ENCODE results near the gene PKN2.

PKN2 gene

DNA sequence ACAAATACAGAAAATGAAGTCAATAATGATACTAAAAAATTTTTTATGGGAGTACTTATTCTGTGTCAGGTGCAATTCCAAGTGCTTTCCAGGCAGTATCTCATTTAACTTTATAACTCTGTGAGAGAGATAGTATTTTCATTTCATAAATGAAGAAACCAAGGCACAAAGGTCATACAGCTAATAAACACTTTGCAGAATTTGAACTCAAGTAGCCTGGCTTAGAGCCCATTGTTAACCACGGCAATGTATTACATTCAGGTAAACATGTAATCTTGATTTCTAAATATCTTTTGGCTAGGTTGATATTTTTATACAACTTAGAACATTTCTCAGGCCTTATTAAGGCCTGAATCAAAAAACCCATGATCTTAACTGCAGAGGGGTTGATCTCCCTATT is 28.9 kb upstream of the PKN2 start:
- no CpG with 5 or more reads among the region's 1 CpG for WGBS (ENCODE audit: insufficient coverage, insufficient read length)
- H3K27me3 ChIP-seq (ENCODE audit: control insufficient read depth, insufficient read depth, low read length): no peaks in the 10 kb centered on the region
- H3K4me3 ChIP-seq (ENCODE audit: low read length): no peak overlapping the region
- H3K36me3 ChIP-seq (ENCODE audit: control insufficient read depth, insufficient read depth, low read length): no peaks in the 10 kb centered on the region
- no peak for DNase-seq (ENCODE audit: low read depth, low spot score)
- no peaks in the 10 kb centered on the region for H3K4me1 ChIP-seq (ENCODE audit: control insufficient read depth, insufficient read depth, low read length)
- no peak overlapping the region for H3K27ac ChIP-seq (ENCODE audit: low read length)
- H3K9me3 ChIP-seq (ENCODE audit: control insufficient read depth, insufficient read depth, low read length): no peaks in the 10 kb centered on the region

DNA sequence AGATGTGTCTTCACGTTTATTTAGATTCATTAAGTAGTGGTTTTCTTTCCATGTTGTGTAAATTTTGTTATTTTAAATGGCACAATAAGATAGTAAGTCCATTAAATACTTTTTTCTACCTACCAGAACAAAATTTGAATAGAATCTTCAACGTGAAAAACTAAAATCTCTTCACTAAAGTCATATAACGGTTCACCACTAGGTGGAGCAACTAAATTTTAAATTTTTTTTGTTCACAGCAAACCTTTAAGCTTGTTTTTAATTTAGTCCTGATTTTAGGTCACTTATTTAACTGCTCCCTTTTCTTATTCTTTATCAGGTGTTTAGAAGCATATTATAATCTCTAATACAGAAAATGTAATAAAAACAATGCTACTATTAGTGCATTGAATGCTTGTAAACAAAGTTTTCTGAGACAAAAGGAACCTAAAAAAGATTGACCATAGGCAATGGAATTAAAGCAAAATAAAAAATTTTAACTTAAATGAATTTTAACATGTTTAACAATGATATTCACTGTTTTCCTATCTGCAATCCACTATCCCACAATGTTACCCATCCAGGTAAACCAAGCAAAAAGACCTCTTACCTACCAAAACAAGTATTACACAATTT is 28.3 kb upstream of the PKN2 start:
- H3K4me1 ChIP-seq (ENCODE audit: control insufficient read depth, insufficient read depth, low read length): no peaks in the 10 kb centered on the region
- no peak overlapping the region for H3K27ac ChIP-seq (ENCODE audit: low read length)
- no CpG with 5 or more reads among the region's 3 CpGs for WGBS (ENCODE audit: insufficient coverage, insufficient read length)
- no peaks in the 10 kb centered on the region for H3K36me3 ChIP-seq (ENCODE audit: control insufficient read depth, insufficient read depth, low read length)
- H3K27me3 ChIP-seq (ENCODE audit: control insufficient read depth, insufficient read depth, low read length): no peaks in the 10 kb centered on the region
- H3K4me3 ChIP-seq (ENCODE audit: low read length): no peak overlapping the region
- no peaks in the 10 kb centered on the region for H3K9me3 ChIP-seq (ENCODE audit: control insufficient read depth, insufficient read depth, low read length)
- no peak for DNase-seq (ENCODE audit: low read depth, low spot score)

DNA sequence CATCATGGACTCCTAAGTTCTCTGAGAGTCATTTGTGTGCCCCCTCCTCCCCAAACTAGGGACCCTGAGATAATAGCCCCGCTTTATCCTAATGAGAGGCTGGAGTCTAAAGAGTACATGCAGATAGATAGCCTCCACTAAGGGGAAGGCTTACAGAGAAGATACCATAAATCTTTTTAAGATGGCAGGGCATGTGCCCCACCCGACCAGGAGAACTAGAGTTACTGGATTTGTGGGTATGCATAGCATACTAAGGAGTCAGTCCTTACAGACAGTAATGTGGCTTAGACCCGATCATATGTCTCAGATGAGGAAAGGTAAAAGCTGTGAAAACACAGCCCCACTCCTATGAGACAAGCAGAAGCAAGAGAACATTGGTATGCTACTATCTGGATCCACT is 25.7 kb upstream of the PKN2 start:
- no peaks in the 10 kb centered on the region for H3K4me1 ChIP-seq (ENCODE audit: control insufficient read depth, insufficient read depth, low read length)
- no peak overlapping the region for H3K27ac ChIP-seq (ENCODE audit: low read length)
- no peak overlapping the region for H3K4me3 ChIP-seq (ENCODE audit: low read length)
- no peaks in the 10 kb centered on the region for H3K36me3 ChIP-seq (ENCODE audit: control insufficient read depth, insufficient read depth, low read length)
- no peaks in the 10 kb centered on the region for H3K9me3 ChIP-seq (ENCODE audit: control insufficient read depth, insufficient read depth, low read length)
- DNase-seq (ENCODE audit: low read depth, low spot score): no peak
- no CpG with 5 or more reads among the region's 3 CpGs for WGBS (ENCODE audit: insufficient coverage, insufficient read length)
- H3K27me3 ChIP-seq (ENCODE audit: control insufficient read depth, insufficient read depth, low read length): no peaks in the 10 kb centered on the region

DNA sequence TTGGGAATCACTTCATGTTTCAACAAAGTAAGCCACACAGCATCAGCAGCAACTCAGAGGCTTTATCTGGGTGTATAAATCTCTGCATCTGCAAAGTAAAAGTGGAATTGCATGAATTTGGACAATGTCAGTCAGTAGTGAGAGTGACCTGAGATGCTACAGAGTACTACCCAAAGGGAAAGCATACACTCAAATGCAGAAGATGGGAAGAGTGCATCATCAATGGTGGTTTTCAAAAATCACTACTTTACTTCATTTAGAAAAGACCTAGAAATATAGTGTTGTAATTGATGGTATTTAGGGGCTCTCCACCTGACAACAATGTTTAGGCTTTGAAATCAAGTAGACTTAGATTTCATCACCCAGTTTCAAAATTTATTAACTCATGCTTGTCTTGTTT is 24.5 kb upstream of the PKN2 start:
- H3K27me3 ChIP-seq (ENCODE audit: control insufficient read depth, insufficient read depth, low read length): no peaks in the 10 kb centered on the region
- DNase-seq (ENCODE audit: low read depth, low spot score): no peak
- H3K36me3 ChIP-seq (ENCODE audit: control insufficient read depth, insufficient read depth, low read length): no peaks in the 10 kb centered on the region
- no peak overlapping the region for H3K4me3 ChIP-seq (ENCODE audit: low read length)
- no peaks in the 10 kb centered on the region for H3K4me1 ChIP-seq (ENCODE audit: control insufficient read depth, insufficient read depth, low read length)
- H3K9me3 ChIP-seq (ENCODE audit: control insufficient read depth, insufficient read depth, low read length): no peaks in the 10 kb centered on the region
- no peak overlapping the region for H3K27ac ChIP-seq (ENCODE audit: low read length)

DNA sequence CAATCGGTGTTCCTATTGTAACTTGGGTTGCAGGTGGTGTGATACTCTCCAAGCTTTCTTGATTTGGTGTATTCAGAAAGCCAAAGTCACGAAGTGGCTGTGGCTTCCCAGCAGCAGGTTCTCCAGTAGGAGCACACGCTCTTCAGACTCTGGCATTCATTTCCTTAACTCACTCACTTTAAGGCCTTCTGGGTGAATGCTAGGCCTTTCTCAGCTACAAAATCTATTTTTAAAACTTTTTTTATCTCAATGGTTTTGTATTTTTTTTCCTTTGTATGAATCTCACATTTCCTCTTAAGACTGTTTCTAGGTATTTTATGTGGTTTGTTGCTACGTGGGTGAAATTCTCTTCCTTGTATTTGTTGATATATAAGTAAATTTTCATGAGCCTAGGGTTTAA is 22.9 kb upstream of the PKN2 start:
- Histone ChIP-seq H3K27me3 (ENCODE audit: control insufficient read depth, insufficient read depth, low read length) (no peaks in the 10 kb centered on the region), H3K4me1 (ENCODE audit: control insufficient read depth, insufficient read depth, low read length) (no peaks in the 10 kb centered on the region), H3K27ac (ENCODE audit: low read length) (no peak overlapping the region), H3K36me3 (ENCODE audit: control insufficient read depth, insufficient read depth, low read length) (no peaks in the 10 kb centered on the region), H3K4me3 (ENCODE audit: low read length) (no peak overlapping the region), H3K9me3 (ENCODE audit: control insufficient read depth, insufficient read depth, low read length) (no peaks in the 10 kb centered on the region)
- no peak for DNase-seq (ENCODE audit: low read depth, low spot score)
- no CpG with 5 or more reads among the region's 4 CpGs for WGBS (ENCODE audit: insufficient coverage, insufficient read length)

DNA sequence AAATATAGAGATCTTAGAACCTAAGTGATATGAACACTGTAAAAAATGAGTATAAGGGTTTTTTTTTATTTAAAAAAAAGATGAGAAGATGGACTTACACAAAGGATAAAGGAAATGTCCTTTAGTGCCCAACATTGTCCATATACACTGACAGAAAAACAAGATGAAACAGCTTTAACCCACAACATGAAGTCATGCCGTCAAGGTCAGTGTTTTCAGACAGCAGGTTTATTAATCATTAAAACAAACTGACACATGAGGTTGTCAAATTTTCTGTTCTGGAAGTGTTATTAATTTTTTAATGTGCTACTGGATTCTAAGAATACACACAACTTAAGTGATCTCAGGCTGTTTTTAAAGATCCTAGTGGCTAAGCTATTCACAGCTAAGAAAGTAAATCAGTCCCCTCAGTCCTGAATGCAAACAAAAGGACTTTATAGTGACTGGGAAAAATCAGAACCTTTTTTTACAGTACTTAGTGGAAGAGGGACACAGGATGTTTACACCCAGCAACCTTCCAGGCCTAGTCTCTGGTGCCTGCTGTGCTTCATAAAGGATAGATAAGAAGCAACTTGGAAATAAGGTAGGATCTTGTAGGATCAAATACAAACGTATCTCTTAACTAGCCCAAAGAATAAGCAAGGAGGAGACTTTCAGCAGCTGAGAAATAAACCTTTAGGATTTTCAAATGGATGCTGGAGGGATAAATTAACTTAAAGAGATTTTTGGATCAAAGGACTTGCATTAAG is 21.9 kb upstream of the PKN2 start:
- no CpG with 5 or more reads among the region's 2 CpGs for WGBS (ENCODE audit: insufficient coverage, insufficient read length)
- DNase-seq (ENCODE audit: low read depth, low spot score): no peak
- Histone ChIP-seq H3K27ac (ENCODE audit: low read length) (no peak overlapping the region), H3K4me1 (ENCODE audit: control insufficient read depth, insufficient read depth, low read length) (no peaks in the 10 kb centered on the region), H3K9me3 (ENCODE audit: control insufficient read depth, insufficient read depth, low read length) (no peaks in the 10 kb centered on the region), H3K27me3 (ENCODE audit: control insufficient read depth, insufficient read depth, low read length) (no peaks in the 10 kb centered on the region), H3K4me3 (ENCODE audit: low read length) (no peak overlapping the region), H3K36me3 (ENCODE audit: control insufficient read depth, insufficient read depth, low read length) (no peaks in the 10 kb centered on the region)

DNA sequence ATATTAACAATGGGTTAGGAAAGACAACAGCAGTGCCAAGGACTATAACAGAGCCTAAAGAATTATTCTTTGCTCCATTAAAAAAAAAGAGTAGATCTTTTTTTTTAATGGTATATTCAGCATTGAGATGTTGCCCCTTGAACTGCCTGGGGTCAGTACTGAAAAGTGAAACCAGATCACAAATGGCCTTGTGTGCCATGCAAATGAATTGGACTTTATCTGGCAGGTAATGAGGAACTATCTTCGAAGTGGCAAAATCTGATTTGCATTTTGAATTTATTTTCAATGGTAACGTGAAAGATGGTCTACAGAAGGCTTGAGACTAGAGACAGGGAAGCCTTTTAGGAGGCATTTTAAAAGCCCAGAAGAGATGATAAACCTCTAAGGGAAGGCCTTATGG is 21.4 kb upstream of the PKN2 start:
- no peak for DNase-seq (ENCODE audit: low read depth, low spot score)
- no peaks in the 10 kb centered on the region for H3K4me1 ChIP-seq (ENCODE audit: control insufficient read depth, insufficient read depth, low read length)
- no peaks in the 10 kb centered on the region for H3K27me3 ChIP-seq (ENCODE audit: control insufficient read depth, insufficient read depth, low read length)
- H3K9me3 ChIP-seq (ENCODE audit: control insufficient read depth, insufficient read depth, low read length): no peaks in the 10 kb centered on the region
- H3K4me3 ChIP-seq (ENCODE audit: low read length): no peak overlapping the region
- H3K27ac ChIP-seq (ENCODE audit: low read length): no peak overlapping the region
- H3K36me3 ChIP-seq (ENCODE audit: control insufficient read depth, insufficient read depth, low read length): no peaks in the 10 kb centered on the region
- WGBS (ENCODE audit: insufficient coverage, insufficient read length): no CpG with 5 or more reads among the region's 2 CpGs

DNA sequence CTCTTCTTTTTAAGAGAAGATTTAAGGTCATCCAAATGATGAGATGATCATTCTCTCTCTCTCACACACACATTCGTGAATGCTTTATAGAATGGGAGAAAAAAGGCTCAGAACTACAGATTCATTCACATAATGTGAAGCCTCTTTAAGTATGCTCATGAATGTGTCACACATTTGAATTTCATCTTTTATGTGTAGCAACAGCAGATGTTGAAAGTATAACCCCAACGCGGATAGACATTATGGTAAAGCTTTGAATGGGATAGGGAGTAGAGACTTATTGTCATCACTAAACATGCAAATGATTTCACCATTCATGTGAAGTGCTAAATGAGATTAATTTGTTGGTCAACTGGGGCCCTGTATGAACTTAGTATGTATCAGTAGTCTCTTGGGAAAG is 15.7 kb upstream of the PKN2 start:
- no peak overlapping the region for H3K4me3 ChIP-seq (ENCODE audit: low read length)
- H3K9me3 ChIP-seq (ENCODE audit: control insufficient read depth, insufficient read depth, low read length): no peaks in the 10 kb centered on the region
- H3K27me3 ChIP-seq (ENCODE audit: control insufficient read depth, insufficient read depth, low read length): no peaks in the 10 kb centered on the region
- no peaks in the 10 kb centered on the region for H3K4me1 ChIP-seq (ENCODE audit: control insufficient read depth, insufficient read depth, low read length)
- H3K36me3 ChIP-seq (ENCODE audit: control insufficient read depth, insufficient read depth, low read length): no peaks in the 10 kb centered on the region
- no CpG with 5 or more reads among the region's 3 CpGs for WGBS (ENCODE audit: insufficient coverage, insufficient read length)
- no peak overlapping the region for H3K27ac ChIP-seq (ENCODE audit: low read length)
- DNase-seq (ENCODE audit: low read depth, low spot score): no peak

DNA sequence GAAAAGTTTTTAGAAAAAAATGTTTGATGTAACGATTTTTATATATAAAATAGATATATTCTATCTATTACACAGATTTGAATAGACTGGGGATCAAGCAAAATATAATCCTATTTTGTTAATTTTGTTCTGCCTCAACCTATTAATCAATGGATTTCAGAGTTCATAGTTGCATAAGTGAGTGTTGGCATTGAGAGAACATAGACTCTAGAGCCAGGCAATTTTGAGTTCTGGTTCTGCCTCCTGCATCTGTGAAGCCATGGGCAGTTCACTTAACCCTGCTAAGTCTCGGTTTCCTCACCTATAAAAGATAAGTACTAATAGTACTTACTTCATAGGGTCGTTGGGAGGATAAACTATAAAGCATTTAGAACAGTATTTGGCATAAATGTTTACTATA is 13.6 kb upstream of the PKN2 start:
- H3K27me3 ChIP-seq (ENCODE audit: control insufficient read depth, insufficient read depth, low read length): no peaks in the 10 kb centered on the region
- no peak overlapping the region for H3K27ac ChIP-seq (ENCODE audit: low read length)
- H3K9me3 ChIP-seq (ENCODE audit: control insufficient read depth, insufficient read depth, low read length): no peaks in the 10 kb centered on the region
- no peak for DNase-seq (ENCODE audit: low read depth, low spot score)
- no peaks in the 10 kb centered on the region for H3K4me1 ChIP-seq (ENCODE audit: control insufficient read depth, insufficient read depth, low read length)
- H3K36me3 ChIP-seq (ENCODE audit: control insufficient read depth, insufficient read depth, low read length): no peaks in the 10 kb centered on the region
- no peak overlapping the region for H3K4me3 ChIP-seq (ENCODE audit: low read length)
- no CpG with 5 or more reads among the region's 3 CpGs for WGBS (ENCODE audit: insufficient coverage, insufficient read length)

DNA sequence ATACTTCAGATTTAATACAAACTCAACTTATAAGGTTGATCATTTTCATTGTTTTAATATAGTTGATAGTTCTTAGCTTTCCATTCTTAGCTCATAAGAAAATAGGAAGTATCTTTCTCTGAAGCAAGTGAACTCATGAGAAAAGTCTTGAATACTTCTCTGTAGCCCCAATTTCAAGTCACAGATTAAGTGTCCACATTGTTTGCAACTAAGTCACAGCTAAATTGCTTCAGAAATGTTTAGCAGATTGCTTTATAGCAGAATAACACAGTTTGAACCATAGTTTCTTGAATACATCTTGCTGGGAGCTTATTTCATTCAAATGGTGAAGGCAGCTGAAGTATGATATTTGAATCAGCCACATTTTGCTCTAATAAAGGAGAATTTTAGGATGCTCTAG is 10.6 kb upstream of the PKN2 start:
- Histone ChIP-seq H3K27ac (ENCODE audit: low read length) (no peak overlapping the region), H3K36me3 (ENCODE audit: control insufficient read depth, insufficient read depth, low read length) (no peaks in the 10 kb centered on the region), H3K4me1 (ENCODE audit: control insufficient read depth, insufficient read depth, low read length) (no peaks in the 10 kb centered on the region), H3K9me3 (ENCODE audit: control insufficient read depth, insufficient read depth, low read length) (no peaks in the 10 kb centered on the region), H3K4me3 (ENCODE audit: low read length) (no peak overlapping the region), H3K27me3 (ENCODE audit: control insufficient read depth, insufficient read depth, low read length) (no peaks in the 10 kb centered on the region)
- no peak for DNase-seq (ENCODE audit: low read depth, low spot score)

DNA sequence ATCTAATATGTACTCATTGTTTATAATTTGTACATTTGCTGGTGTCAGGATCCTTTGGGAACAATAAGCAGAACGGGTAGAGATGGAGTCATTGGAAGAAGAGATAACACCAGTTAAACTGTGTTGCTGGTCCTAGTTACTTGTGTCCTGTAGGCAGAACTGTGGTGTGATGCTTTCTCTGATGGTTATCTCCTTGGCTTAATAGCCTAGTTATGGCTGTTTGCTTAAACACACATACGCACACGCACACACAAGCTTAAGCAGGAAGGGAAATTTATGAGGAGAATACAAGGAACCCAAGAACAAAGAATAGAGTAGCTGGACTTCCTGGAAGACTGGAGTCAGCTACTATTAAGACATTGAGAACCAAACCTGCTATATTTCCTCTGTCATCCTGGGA is 5.7 kb upstream of the PKN2 start:
- Histone ChIP-seq H3K27me3 (ENCODE audit: control insufficient read depth, insufficient read depth, low read length) (no peaks in the 10 kb centered on the region), H3K4me3 (ENCODE audit: low read length) (no peak overlapping the region), H3K9me3 (ENCODE audit: control insufficient read depth, insufficient read depth, low read length) (no peaks in the 10 kb centered on the region), H3K36me3 (ENCODE audit: control insufficient read depth, insufficient read depth, low read length) (no peaks in the 10 kb centered on the region), H3K27ac (ENCODE audit: low read length) (no peak overlapping the region), H3K4me1 (ENCODE audit: control insufficient read depth, insufficient read depth, low read length) (no peaks in the 10 kb centered on the region; the same call in 1 of the 2 replicates)
- no CpG with 5 or more reads among the region's 3 CpGs for WGBS (ENCODE audit: insufficient coverage, insufficient read length)
- DNase-seq (ENCODE audit: low read depth, low spot score): no peak
